Activated gamma-delta T cell (primary cell): ENCODE results near the gene SOX2.

Experiments used
- DNase-seq: peaks from one replicate; lab custom pipeline; 2025; lab: John Stamatoyannopoulos, UW

The SOX2 gene

DNA sequence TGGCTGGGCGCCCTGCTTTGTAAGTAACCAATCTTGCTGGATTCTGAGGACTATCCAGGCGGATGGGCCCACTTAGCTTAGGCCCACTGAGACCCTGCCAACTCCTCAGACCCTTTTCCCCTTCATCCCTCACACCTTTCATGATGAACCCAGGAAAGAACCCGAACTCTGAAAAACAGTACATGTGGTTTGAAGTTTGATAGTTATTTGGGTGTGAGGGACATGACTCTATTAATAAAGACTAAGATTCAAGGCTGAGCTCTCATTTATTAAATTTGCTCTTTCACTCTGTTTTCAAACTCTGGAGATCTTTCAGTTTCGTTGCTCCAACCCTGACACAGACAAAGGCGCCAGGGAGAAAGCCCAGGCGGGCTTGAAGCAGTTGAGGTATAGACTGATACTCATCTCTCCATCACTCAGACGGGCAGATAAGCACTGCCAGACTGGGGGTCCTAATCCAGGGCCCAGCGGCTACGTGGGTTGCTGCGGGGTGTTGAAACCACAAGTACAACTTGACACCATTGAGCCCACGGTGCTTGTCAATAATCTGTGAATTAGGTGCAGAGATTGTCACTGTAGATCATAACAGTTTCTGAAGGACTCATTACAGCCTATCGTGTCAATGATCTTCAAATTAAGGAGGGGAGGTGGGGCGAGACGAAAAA is 7.2 kb upstream of the SOX2 start:
- no peak for DNase-seq

DNA sequence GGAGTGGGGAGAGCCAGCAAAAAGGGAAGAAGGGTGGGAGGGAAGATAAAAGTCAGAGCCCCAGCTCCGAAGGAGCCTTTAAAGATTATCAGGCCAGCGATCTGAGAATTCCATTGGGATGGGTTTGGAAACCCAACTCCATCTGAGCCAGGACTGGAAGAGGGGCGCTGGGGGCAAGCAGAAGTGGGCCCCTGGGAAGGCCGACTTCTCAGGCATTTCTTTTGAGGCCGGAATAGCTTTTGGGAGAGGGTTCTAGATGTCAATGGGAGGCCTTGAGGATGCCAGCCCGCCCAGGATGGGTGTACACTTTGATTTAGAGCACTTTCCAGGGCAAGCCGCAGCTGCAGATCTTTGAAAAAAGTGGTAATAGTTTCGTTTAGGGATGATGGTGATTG is 6.6 kb upstream of the SOX2 start:
- DNase-seq, result no peak

DNA sequence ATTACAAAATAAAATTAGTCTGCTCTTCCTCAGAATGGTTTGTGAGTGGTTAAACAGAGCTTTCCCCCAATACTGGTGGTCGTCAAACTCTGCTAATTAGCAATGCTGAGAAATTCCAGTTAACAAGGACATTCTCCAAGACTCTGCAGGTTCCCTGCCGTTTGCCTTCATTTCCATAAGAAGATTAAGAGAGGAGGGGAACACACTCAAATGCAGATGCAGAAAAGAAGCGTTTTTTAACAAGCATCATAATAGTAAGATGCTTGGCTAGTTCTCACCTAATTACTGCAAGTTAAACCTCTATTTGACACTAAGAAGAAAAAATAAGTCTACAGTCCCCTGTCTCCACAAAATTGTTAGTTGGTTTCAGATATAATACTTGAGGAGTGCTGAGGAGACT is 3.7 kb upstream of the SOX2 start:
- DNase-seq, result no peak

DNA sequence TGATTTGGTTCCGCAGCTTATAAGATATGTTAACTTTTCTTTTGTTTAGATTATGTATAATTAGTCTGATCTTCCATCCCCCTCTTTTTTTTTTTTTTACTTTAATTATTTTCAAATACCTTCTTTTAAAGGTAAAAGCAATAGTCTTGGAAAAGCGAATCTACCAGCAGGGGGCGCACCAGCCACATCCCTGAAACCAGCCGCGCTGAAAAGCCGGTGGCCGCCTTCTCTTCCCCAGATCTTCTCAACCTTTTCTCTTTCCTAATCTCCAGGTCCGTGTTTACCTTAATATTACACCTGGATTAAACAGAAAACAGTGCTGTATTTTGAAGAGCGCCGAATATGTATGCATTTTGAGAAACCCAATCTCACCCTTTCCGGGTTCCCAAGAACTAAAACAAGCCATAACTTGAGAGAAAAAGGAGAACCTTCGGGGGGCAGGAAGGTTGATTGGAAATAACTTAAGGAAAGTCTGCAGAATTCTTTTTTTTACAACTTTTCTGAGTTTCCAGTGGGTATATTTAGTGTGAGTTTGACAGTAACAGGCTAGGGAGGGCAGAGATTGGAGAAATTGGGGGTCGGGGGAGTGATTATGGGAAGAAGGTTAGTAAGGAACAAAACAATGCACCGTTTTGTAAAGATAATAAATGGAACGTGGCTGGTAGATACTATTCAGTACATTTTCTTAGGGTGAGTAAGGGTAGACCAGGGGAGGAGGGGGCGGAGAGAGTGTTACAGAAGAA is 2.0 kb upstream of the SOX2 start:
- DNase-seq, result no peak

DNA sequence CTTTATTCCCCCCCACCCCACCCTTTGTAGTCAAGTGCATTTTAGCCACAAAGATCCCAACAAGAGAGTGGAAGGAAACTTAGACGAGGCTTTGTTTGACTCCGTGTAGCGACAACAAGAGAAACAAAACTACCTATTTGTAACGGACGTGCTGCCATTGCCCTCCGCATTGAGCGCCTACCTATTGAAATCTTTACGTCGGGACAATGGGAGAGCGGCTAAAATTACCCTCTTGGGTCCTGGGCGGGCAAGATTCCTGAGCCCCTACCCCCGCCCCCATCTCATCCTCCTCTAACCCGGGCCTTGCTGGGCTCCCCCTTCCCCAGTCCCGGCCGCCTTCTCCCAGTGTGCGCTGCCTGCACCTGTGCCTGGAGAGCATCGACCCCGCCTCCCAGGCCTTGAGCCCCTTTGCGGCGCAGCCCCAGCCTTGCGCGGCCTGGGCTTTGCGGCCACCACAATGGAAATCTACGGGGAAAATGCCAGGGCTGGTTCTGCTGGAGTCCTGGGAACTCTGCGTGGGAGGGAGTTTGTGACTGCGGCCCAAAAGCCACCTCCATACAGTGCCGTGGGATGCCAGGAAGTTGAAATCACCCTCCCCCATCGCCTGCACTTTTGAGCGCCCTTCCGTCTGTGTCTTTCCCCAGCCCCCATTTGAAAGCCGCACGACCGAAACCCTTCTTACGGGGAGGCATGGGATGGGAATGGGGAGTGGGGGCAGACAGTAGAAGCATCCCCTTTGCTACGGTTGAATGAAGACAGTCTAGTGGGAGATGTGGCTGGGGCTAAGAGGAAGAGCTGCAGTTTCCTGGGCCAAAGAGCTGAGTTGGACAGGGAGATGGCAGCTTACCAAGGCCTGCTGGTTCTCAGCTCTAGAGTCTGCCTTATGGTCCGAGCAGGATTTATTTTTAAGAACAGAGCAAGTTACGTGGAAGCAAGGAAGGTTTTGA is 1.1 kb upstream of the SOX2 start:
- no peak for DNase-seq

DNA sequence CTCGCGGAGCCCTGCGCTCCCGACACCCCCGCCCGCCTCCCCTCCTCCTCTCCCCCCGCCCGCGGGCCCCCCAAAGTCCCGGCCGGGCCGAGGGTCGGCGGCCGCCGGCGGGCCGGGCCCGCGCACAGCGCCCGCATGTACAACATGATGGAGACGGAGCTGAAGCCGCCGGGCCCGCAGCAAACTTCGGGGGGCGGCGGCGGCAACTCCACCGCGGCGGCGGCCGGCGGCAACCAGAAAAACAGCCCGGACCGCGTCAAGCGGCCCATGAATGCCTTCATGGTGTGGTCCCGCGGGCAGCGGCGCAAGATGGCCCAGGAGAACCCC is 464 bp downstream of the SOX2 start:
- no peak for DNase-seq

DNA sequence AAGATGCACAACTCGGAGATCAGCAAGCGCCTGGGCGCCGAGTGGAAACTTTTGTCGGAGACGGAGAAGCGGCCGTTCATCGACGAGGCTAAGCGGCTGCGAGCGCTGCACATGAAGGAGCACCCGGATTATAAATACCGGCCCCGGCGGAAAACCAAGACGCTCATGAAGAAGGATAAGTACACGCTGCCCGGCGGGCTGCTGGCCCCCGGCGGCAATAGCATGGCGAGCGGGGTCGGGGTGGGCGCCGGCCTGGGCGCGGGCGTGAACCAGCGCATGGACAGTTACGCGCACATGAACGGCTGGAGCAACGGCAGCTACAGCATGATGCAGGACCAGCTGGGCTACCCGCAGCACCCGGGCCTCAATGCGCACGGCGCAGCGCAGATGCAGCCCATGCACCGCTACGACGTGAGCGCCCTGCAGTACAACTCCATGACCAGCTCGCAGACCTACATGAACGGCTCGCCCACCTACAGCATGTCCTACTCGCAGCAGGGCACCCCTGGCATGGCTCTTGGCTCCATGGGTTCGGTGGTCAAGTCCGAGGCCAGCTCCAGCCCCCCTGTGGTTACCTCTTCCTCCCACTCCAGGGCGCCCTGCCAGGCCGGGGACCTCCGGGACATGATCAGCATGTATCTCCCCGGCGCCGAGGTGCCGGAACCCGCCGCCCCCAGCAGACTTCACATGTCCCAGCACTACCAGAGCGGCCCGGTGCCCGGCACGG is 991 bp downstream of the SOX2 start:
- DNase-seq, result no peak

DNA sequence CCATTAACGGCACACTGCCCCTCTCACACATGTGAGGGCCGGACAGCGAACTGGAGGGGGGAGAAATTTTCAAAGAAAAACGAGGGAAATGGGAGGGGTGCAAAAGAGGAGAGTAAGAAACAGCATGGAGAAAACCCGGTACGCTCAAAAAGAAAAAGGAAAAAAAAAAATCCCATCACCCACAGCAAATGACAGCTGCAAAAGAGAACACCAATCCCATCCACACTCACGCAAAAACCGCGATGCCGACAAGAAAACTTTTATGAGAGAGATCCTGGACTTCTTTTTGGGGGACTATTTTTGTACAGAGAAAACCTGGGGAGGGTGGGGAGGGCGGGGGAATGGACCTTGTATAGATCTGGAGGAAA is 1.5 kb downstream of the SOX2 start:
- DNase-seq, result no peak

DNA sequence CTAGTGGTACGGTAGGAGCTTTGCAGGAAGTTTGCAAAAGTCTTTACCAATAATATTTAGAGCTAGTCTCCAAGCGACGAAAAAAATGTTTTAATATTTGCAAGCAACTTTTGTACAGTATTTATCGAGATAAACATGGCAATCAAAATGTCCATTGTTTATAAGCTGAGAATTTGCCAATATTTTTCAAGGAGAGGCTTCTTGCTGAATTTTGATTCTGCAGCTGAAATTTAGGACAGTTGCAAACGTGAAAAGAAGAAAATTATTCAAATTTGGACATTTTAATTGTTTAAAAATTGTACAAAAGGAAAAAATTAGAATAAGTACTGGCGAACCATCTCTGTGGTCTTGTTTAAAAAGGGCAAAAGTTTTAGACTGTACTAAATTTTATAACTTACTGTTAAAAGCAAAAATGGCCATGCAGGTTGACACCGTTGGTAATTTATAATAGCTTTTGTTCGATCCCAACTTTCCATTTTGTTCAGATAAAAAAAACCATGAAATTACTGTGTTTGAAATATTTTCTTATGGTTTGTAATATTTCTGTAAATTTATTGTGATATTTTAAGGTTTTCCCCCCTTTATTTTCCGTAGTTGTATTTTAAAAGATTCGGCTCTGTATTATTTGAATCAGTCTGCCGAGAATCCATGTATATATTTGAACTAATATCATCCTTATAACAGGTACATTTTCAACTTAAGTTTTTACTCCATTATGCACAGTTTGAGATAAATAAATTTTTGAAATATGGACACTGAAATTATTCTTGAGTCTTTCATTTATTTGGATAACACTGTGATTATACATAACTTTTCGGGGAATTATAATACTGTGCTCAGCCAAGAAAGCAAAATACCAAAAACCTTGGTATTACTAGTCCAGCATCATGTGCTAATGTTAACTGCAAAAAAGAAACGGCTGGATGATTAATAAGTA is 2.2 kb downstream of the SOX2 start:
- DNase-seq, result no peak

DNA sequence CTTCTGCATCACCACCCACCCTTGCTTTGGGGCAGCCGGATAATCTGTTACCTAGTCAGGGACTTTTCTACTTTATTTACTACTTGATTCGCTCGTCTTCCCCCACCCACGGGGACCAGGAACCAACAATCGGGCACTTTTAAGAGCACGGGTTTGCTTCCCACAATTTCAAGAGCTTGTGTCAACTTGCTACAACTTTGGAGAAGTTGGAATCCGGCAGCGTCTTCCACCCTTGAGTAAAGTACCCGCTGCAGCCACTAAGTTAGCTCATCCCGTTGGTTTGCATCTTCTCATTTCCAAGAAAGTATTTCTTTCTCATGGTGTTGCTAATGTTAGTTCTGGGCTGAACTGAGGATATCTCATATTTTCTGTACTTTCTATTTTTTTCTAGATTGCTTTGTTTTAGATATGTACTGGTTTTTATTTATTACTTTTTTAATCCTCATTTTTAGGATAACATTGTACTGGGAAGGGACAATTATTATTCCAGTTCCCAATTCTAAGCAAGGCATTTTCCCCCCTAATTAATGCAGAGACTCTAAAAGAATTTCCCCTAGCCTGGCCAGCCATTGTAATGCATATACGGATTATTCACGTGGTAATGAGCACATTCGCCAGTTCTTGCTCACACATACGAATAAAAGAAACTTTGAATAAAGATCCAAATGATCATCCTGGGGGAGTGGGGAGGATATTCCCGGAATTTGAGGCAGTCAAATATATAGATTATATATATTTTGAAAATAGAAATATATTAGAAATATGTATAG is 4.0 kb downstream of the SOX2 start:
- no peak for DNase-seq

DNA sequence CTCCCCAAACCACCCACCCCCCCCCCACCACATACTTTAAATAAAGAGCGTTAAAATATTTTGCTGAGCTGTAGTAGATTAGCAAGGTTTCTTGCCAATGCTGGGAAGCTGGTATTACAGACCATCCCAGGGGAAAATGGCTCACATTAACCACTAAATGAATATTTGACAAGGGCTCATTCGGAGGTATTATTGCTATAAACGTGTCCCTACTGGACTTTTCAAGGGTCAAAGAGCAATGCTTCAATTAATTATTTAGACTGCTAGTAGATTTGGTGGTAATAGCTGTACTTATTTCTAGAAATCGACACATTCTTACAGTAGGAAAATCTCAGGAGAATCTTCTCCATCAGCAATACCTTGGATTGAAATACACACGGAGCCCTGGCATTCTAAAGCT is 5.2 kb downstream of the SOX2 start:
- DNase-seq, result no peak

DNA sequence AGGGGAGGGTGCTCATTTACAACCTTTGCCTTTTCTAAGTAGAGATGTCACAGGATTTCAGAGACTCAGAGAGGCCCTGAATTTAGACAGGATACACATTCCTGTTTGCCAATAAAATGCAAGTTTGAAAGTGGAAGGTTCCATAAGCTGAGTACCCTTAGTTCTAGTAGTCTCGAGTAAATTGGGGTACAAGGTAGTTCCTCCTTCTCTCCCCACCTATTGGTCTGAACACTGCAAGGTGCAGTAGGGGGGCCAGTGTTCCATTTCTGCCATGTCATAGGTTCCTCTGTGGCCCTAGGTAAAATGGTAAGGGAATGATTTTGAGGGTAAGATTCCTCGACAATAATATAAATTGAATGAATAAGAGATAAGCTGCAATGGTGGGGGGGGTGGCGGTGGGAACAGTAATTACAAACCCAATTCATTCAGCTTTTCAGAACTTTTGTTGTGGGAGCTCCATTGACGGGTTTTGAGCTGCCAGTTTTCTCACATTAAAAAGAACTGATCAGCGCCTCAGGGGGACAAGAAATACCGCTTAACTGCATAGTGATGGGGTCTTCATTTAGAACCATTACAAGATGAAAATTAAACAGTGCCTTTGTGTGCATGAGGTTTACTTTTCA is 5.9 kb downstream of the SOX2 start:
- DNase-seq, result no peak

DNA sequence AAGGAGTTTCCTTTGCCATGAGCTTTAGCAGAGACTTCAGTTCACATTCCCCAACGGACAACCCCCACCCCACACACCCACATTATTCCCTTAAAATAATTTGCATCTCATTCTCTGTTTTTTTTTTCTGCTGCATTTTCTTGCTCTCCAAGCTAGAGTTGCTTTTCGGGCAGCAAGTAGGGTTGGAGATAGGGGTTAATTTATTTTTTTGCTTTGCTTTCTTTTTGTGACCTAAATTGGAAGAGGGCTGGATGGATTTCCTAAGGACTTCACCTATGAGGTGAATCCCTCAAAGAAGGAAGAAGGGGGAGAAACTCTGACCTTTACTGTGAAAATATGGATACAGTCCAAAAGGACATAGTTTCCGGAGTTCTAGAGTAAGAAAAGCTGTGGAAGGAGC is 6.6 kb downstream of the SOX2 start:
- no peak for DNase-seq

DNA sequence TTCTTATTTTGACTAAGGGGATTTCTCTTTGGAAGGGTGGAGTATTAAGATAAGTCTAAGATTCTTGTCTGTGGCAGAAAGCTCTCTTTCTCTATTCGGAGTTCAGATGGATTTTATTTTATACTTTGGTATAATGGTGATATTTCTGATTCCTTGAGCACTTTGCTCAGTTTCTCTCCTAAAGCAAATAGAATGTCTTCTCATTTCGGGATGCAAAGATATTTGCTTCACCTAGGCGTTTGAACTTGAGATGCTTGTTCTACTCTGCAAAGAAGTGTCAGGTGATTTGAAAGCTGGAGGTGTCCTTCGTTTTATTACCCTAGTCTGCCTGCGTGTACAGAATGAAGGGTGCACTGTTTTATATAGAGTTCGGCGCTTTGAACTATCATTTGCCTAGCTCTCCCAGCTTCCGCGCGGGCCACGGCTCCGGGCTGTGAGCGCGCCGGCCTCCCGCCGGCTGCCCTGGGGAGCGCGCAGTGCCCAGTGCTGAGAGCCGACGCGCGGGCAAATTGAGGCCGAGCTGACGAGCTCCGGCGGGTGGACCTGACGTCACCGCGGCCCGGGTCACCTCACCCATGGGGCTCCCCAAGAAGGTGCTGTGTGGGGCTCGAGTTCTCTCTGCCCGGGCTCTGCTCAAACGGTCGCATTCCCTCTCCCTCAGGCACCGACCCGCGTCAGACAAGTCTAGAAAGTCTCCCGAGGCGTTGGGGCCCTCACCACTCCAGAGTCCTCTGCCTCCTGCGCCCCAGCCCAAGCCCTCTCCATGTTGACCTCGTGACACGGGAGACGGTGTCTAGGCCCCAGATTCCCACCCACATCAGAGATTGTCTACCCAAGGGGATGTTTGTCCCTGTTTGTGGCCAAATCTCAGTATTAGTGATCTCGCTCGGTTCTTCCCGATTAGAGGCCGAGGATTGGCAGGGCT is 7.5 kb downstream of the SOX2 start:
- DNase-seq, result no peak

DNA sequence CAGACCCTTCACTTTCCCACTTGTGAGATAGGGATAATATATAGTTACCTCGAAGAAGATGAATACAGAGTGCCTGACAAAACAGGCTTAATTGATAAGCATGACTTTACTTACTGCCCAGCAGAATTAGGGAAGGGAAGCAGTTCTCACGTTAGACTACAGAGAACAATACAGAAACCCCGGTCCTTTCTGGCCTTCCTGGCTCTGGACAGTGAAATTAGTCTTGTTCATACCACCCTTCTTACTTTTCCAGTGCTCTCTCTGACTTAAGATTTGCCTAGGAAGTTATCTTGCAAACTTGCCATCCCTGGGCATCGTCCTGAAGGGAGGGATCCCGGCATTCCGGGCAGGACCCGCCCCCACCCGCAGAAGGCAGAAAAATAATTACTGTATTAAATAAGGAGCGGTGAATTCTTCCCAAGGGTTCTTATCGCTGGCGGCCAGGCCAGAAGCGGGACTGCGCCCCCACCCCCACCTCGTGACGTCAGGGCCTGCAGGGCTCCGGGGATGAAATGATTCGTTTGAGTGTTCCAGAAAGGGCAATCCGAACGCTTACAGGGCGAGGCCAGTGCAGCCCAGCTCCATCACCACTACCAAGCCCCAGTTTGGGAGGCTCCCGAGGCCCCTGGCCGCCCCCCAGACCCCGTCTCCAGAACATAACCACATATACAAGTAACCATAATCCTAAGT is 8.4 kb downstream of the SOX2 start:
- DNase-seq, result no peak

DNA sequence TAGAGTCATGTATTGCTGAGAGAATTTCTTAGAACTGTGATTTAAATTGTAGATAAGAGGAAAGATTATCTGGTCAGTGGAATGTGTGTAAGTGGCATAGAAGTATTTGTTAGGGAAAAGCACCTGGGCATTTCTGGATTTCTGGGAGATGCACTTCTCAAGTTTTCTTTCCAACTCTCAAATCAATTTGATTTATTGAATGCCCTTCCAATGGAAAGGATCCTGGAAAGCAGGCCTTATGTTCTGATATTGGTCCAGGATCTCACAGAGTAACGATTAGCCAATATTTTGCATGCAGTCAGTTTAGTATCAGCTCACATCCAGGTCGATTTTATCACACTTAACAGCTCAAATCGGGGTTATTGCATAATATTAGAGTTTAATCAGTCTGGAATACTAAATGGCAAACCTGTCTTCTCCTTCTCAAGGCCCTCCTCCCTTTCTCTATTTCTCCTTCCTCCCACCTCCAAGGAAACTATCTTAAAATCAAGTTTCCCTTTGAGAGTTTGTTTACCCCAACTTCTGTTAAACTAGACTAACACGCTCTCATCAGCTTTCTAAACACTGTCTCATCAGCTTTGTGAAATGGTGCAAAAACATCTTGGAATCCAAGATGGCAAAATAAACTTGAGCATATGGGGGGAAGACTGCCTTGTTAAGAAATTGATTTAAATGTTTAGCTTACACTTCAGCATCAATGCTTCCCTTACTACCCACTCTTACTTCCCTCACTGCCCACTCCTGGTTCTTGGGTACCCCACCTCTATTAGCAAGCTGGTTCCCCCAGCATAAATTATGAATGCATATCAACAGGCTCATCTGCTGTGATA is 9.5 kb downstream of the SOX2 start:
- DNase-seq, result no peak

DNA sequence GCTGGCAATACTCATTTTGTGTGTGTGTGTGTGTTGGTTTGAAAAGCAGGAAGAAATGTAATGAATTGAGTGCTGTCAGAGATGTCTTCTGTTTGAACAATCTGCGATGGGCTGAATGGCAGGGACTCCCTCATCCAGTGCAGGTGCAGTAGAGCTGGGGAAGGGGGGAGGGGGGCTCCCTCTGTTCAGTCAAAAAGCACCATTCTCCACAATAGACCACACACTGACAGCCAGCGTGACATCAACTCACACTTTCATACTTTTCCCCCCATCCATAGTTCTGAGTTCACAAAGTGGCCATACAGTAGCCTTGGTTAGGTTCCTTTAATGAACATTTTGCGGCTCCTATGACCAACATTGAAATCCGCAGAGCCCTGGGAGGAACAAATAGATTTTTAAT is 10.4 kb downstream of the SOX2 start:
- DNase-seq, result no peak
